MG63 (cell line): ENCODE data around the gene LPAR1. TPM values are rescaled to one million over a fixed set of nuclear protein-coding genes. Genes with fewer than 3 reads are reported as not detected.
A peak's percentile ranks its signal among the peaks of the same experiment; 100 is the strongest.

Experiments used
- DNase-seq: peaks from one replicate; pipeline ENCODE4 v3.0.0-alpha.2; 2020
- H3K27me3 ChIP-seq: fragments of 250-450 bp; sonication (Bioruptor Pico); 2 replicates; pipeline ENCODE4 v1.5.1; 2020; ENCODE audit warnings: mild to moderate bottlenecking, moderate library complexity
- H3K36me3 ChIP-seq: fragments of 250-450 bp; sonication (Bioruptor Pico); 2 replicates; pipeline ENCODE4 v1.5.1; 2020; ENCODE audit warnings: mild to moderate bottlenecking, moderate library complexity
- H3K4me3 ChIP-seq: fragments of 250-450 bp; sonication (Bioruptor Pico); 2 replicates; pipeline ENCODE4 v1.5.1; 2020; ENCODE audit warnings: mild to moderate bottlenecking, moderate library complexity
- H3K9me3 ChIP-seq: fragments of 250-450 bp; sonication (Bioruptor Pico); 2 replicates; pipeline ENCODE4 v1.5.1; 2020; ENCODE audit warnings: mild to moderate bottlenecking, moderate library complexity
- total RNA-seq: library from RNA; depleted of rRNA; stranded (reverse); fragments of >200 nt; shearing (Covaris generic); gene quantifications from 2 replicates; pipeline ENCODE4 v1.2.3, GENCODE V29; 2014; ENCODE audit warnings: low replicate concordance

Gene LPAR1
- total RNA-seq, 1 experiment from 2014 or later: 168 TPM

DNA sequence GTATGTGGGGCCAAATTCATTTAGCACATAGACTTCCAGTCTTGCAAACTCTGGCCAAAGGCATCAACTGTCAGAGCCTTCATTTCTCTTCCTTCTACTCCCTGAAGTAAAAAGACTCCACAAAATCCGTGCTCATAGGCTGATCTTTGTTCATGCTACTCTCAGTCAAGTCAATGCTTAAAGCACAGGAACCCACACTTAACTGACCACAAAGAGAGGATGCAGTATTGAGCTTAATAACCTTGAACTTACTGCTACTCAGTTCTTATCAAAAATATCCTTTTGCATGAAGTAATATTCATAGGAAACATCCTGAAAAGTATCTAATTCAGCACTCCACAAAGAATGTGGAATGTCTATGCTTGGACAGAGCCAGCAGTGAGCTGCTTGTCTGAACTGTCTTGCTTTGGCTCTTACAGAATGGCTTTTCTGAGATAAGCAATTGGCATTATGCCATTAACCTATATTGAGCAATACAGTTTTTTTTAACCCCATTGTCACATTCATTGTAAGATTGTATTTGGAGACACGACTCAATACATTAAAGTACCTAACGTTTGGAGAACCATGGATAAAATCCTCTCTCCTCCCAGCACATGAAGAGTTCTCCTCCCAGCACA is 21.7 kb downstream of the LPAR1 start:
- Histone ChIP-seq H3K36me3 (peaks cover 89% of the 10 kb centered on the region), H3K4me3 (no peak overlapping the region), H3K27me3 (no peaks in the 10 kb centered on the region), H3K9me3 (no peaks in the 10 kb centered on the region)
- DNase-seq: no peak

DNA sequence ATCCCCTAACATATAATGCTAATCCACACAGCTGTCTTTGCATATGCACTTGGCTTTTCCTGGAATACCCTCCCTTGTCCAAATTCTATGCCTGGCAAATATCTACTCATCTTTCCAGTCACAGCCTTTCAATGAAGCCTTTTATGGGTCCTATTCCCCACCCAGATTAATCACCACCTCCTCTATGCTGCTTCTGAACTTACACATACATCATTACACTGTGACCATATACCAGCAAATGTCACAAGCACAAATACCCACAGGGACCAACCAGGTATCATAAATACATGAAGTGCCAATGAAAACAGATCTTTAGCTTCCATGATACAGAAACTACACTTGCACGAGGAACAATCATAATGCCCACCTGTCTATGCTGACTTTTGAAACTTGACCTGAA is 22.3 kb downstream of the LPAR1 start:
- Histone ChIP-seq H3K36me3 (peaks cover 89% of the 10 kb centered on the region), H3K4me3 (no peak overlapping the region), H3K9me3 (no peaks in the 10 kb centered on the region), H3K27me3 (no peaks in the 10 kb centered on the region)
- DNase-seq: no peak

DNA sequence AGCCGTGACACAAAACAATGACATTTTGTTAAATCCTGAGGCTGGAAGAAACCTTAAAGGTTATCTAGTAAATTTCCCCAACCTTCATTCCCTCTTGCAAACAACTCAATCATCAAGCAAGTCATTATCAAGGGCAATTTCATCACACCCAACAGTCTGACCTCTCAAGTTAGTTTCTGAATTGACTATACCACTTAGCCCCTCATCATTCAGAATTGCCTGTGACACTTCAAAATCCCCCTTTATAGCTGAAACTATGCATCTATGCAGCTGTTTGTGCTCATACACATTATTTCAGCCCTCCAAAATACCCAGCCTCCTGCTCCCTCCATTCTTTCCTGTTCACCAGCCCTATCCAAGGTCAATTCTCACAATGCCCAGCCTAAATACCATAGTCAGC is 24.6 kb downstream of the LPAR1 start:
- Histone ChIP-seq H3K9me3 (no peaks in the 10 kb centered on the region), H3K4me3 (no peak overlapping the region), H3K36me3 (peaks cover 89% of the 10 kb centered on the region), H3K27me3 (no peaks in the 10 kb centered on the region)
- DNase-seq: no peak

DNA sequence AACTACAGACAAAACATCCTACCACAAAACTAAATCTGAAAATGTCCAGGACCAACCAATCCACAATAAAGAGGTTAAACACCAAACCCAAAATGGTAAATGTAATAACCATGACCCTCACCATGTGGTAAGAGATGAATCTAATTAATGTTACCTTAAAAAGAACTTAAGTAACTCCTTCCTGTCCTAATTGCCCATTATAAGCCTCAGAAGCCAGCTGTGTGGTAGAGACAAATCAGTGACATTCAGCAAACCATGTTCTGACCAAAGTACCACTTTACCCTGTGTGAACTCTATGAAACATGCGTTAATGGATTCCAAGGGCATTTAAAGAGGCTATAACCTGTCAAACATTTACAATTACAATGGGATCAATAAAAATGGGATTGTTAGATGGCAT is 25.0 kb downstream of the LPAR1 start:
- no peak overlapping the region for H3K4me3 ChIP-seq
- DNase-seq: no peak
- no peaks in the 10 kb centered on the region for H3K27me3 ChIP-seq
- no peaks in the 10 kb centered on the region for H3K9me3 ChIP-seq
- peaks cover 89% of the 10 kb centered on the region for H3K36me3 ChIP-seq

DNA sequence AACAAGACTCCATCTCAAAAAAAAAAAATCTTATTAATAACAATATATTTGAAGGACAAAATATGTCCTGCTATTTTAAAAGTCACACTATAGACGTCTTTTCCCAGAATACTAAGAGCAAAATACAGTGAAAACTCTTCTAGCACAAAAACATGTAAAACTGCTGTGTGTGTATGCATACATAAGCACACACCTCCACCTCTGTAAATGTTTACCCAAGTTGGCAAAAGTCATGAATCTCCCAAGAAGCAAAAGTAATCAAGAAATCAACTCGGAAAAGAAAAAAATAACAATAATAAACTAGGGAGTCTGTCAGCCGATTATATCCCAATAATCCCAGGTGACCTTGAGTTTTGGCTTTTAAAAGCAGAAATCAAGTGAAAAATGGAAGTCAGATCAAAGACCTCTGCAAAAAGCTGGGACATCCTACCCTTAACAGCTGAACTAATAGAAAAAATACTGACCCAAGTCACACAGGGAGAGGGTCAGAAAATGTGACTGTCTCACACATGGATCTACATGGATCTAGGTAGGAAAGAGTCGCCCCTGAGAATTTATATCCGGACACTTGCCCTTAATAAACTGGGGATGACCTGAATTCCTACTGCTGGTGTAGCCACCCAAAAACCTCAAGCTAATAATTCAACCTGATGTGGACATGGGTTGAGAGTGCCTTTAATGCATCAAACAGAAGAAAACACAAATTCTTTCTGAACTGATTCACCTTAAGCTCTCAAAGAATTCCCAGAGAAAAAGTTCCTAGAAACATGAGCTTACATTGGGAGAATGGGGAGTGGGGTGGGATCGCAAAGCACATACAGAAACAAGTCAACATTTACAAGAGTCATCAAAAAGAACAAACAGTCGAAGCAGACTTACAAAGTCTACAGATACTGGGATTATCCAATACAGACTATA is 29.9 kb downstream of the LPAR1 start:
- no peaks in the 10 kb centered on the region for H3K9me3 ChIP-seq
- peaks cover 90% of the 10 kb centered on the region for H3K36me3 ChIP-seq
- H3K27me3 ChIP-seq: no peaks in the 10 kb centered on the region
- DNase-seq: no peak
- no peak overlapping the region for H3K4me3 ChIP-seq

DNA sequence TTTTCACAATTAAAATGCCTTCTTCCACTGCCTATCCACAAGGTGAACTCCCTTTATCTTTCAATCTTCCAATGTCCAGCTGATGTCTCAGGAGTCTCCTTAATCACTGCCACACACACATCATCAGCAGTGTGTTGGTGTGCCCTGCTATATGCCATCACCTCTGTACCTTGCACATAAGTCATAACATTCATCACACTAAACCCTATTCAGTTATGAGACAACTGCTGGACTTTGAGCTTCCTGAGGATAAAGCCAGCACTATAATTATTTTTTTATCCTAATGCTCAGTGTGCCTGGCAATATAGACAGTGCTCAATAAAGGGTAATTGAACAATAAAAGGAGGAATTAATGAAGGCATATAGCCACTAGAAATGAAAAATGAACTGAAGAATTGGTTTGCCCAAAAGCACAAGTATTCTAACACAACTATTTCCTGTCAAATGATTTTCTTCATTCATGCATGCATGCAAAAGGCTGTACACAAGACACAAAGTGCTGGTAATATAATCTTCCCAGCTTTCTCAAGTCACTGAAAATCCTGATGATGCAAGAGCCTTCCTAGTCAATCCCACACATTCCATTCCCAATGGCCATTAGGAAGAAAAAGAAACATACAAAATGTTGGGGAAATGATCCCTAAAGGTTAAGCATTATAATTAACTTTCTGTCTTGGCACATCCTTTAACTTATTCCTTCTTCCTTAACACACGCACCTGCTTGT is 32.4 kb downstream of the LPAR1 start:
- Histone ChIP-seq H3K9me3 (no peaks in the 10 kb centered on the region), H3K36me3 (peaks cover 92% of the 10 kb centered on the region), H3K4me3 (no peak overlapping the region), H3K27me3 (no peaks in the 10 kb centered on the region)
- DNase-seq: no peak

DNA sequence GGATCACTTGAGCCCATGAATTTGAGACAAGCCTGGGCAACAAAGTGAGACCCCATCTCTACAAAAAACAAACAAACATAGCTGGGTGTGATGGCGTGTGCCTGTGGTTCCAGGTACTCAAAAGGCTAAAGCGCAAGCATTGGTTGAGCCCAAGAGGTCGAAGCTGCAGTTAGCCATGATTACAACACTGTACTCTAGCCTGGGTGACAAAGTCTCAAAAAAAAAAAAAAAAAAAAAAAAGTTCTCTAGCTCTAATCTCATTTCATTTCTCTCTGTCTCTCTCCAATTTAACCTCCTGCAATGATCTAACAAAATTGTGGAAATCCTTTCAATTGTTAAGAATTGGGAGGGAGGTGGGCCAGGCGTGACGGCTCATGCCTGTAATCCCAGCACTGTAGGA is 33.3 kb downstream of the LPAR1 start:
- peaks cover 93% of the 10 kb centered on the region for H3K36me3 ChIP-seq
- no peaks in the 10 kb centered on the region for H3K9me3 ChIP-seq
- no peak overlapping the region for H3K4me3 ChIP-seq

DNA sequence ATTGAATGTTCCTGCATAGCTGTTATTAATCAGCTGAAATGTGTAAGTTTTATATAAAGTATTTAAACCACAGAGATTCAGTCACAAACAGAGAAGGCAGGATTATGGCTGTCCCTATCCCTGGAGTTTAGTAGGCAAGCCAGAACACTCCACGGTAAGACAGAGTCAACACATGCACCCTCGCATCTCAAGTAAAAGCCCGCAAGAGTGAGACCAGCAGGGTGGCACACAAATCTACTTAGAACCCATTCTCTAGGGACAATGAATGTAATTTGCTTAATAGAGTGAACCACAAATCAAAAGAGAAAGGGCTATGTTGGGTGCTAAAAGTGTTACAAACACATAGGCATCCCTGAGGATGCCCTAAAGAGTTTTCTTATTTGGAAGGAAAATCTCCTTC is 35.1 kb downstream of the LPAR1 start:
- Histone ChIP-seq H3K4me3 (no peak overlapping the region), H3K27me3 (no peaks in the 10 kb centered on the region), H3K9me3 (no peaks in the 10 kb centered on the region), H3K36me3 (peaks cover 95% of the 10 kb centered on the region)
- no peak for DNase-seq

More for the DNA sequence above, 33.3 kb downstream of the LPAR1 start:
- no peak for DNase-seq
- no peaks in the 10 kb centered on the region for H3K27me3 ChIP-seq

DNA sequence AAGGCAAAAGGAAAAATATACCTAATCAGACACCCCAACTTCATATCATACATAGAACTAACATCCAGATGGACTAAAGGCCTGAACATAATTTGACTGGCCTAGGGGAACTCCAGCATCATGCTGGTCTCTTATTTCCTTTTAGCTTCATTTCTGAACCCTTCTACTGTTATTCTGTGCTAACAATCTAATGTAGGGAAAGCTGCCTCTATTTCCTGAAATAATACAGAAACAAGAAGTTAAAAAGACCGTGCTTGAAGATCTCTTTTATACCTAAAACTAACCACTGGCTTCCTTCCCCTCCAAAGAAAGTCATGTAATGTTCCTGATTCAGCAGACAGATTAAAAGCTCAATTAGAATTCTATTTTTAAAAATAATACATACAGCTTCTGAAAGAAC is 36.7 kb downstream of the LPAR1 start:
- DNase-seq: no peak
- H3K27me3 ChIP-seq: no peaks in the 10 kb centered on the region
- no peaks in the 10 kb centered on the region; the same call in 1 of the 2 replicates for H3K9me3 ChIP-seq
- no peak overlapping the region for H3K4me3 ChIP-seq
- peaks cover 98% of the 10 kb centered on the region for H3K36me3 ChIP-seq

DNA sequence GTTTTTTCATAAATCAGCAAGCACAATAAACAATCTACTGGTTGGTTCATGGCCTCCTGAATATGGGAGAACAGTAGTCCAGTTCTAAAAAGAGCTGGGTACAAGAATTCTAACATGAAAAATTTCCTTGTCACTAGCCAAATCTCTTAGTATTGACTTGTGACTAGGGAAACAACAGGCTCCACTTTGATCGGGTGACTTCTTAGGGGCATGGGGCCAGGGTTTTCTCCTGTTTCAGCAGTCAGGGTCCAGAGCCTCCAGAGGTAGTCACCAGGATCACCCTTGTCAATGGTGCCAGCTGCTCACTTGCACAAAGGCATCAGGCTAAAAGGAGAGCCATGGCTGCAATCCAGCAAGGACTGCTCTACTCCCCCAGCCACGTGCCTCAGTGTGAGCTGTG is 38.1 kb downstream of the LPAR1 start:
- Histone ChIP-seq H3K27me3 (no peaks in the 10 kb centered on the region), H3K9me3 (no peaks in the 10 kb centered on the region; the same call in 1 of the 2 replicates), H3K36me3 (peaks cover 95% of the 10 kb centered on the region), H3K4me3 (no peak overlapping the region)
- no peak for DNase-seq

DNA sequence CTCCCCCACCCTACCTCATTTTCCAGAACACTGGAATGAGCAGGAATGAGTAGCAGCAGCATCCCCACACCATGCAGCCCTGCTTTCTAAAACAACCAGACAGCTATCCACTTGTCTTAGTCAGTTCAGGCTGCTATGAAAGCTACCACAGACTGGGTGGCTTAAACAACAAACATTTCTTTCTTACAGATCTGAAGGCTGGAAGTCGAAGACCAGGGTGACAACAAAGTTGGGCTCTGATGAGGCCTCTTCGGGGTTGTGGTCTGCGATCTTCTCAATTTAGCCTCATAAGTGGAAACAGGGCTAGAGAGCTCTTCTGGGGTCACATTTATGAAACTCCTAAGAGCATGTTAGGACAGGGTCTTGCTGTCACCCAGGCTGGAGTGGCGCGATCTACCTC is 38.9 kb downstream of the LPAR1 start:
- no peaks in the 10 kb centered on the region for H3K27me3 ChIP-seq
- H3K36me3 ChIP-seq: peaks cover 93% of the 10 kb centered on the region
- DNase-seq: no peak
- no peak overlapping the region for H3K4me3 ChIP-seq
- H3K9me3 ChIP-seq: no peaks in the 10 kb centered on the region; the same call in 1 of the 2 replicates

DNA sequence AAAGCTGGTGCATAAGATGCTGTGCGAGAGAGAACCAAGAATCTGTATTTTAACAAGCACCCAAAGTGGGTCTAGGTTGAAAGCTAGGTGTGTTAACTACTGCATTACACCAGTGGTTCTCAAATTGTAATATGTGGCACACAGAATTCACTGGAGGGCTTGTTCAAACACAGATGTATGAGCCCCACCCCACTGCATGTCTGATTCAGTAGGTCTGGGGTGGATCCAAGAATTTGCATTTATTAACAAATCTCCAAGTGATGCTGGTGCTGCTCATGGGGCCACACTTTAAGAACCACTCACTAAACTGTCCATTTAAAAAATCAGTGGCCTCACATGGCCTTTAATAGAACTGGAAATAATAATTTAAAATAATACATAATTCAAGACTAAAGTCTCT is 40.4 kb downstream of the LPAR1 start:
- DNase-seq: peak; percentile 17
- no peaks in the 10 kb centered on the region; the same call in 1 of the 2 replicates for H3K9me3 ChIP-seq
- H3K27me3 ChIP-seq: no peaks in the 10 kb centered on the region
- H3K36me3 ChIP-seq: peaks cover 91% of the 10 kb centered on the region
- H3K4me3 ChIP-seq: no peak overlapping the region

DNA sequence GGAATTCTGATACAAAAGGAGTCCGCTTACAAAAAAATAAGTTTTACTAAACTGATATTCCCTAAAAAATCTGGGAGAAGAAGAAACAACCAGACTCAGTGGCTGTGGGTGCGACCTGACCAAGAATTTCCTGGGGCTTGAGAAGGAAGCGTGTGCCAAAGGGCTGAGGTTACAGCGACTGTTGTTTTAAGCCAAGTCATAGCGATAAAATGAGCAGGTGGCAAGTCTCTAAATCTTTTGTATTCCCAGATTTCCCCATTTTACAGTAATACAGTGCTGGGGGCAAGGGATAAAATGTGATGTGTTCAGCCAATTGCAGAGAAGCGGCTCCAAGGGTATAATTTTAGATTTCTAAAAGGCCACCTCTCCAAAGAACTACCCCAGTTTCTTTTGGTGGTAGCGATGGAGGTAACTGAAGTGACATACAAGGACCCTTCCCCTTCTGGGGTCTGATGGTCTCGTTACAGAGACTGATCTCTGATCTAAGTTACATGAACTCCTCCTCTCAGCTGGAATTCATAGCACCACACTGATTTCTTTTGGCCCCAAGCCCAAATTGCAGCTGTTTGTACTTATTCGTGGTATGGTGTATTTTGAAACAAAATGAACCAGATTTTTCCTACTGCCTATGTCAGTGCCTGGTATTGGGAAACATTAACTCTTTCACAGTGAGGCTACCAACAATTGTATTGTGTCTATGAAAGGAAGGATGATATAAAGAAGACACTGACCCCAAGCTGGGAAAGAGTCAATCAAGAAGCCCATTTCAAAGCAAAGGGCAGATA is 41.6 kb downstream of the LPAR1 start:
- Histone ChIP-seq H3K9me3 (no peaks in the 10 kb centered on the region; the same call in 1 of the 2 replicates), H3K27me3 (no peaks in the 10 kb centered on the region), H3K4me3 (no peak overlapping the region), H3K36me3 (peaks cover 87% of the 10 kb centered on the region)
- DNase-seq: peak; percentile 13

DNA sequence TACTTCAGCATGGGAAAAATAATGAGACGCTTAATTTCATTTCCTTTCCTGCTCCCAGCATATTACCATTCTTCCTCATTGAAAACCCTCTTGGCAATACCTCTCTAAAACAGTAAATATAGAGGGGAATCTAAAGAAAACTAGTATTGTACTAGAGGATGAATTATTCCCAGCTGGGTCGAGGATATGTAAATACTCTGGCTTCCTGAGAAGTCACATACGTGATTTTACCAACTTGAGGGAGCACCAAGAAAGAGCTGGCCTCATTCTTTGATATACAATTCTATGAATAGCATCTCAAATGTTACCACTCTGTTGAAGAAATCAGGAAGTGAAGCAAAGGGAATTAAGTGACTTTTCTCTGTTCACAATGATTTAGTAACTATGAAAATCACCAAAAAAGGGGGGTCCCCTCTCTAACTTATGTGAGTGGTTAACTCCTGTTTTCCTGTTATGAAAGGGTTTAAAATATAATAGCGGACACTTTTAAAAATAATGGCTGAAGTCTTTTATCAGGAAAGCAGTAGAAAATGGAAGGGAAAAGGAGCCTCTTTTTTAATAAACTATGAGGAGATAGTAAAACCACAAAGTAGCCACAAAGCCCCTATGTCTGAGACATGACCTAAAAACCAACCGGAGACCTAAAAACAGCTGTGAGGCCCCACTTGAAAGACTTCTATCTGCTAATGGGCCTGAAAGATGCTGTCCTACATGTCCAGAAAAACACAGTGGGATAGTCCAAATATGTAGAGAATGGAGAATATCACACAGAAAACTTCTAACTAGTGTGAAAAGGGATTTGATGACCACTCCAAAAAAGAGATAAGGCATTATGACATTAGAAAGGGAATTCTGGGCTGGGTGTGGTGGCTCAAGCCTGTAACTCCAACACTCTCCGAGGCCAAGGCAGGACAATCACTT is 42.6 kb downstream of the LPAR1 start:
- H3K36me3 ChIP-seq: peaks cover 85% of the 10 kb centered on the region
- H3K27me3 ChIP-seq: no peaks in the 10 kb centered on the region
- no peaks in the 10 kb centered on the region; the same call in 1 of the 2 replicates for H3K9me3 ChIP-seq
- DNase-seq: no peak
- no peak overlapping the region for H3K4me3 ChIP-seq

DNA sequence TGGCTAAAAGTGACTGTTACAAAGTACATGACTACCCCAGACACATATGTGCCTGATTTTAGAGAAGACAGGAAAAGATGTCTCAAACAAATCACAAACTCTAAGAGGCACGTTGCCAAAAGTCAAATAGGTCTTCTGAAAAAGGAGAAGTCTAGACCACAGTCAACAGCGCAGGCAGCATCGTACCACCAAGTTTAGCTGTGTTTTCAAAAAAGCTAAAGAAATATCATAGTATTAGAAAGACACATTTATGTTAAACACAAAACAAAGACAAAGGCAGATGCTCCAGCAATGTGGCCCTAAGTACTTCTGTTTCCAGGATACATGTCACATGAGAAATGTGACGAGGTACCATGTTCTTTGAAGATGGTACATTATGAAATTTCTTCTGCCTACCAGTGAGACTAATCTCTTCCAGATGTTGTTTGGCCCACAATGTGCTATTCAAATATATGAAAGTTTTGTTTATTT is 43.5 kb downstream of the LPAR1 start:
- Histone ChIP-seq H3K4me3 (no peak overlapping the region), H3K9me3 (peaks cover 6% of the 10 kb centered on the region; the same call in 1 of the 2 replicates), H3K27me3 (no peaks in the 10 kb centered on the region), H3K36me3 (peaks cover 85% of the 10 kb centered on the region)
- no peak for DNase-seq
